Measurements from ENCODE around the gene RAD51C. TPM values are rescaled to one million over a fixed set of nuclear protein-coding genes. Genes with fewer than 3 reads are reported as not detected.

RAD51C gene
- total and polyA plus RNA-seq, 9 of the 15 experiments (the other 6 are each of a cell fraction or from before 2014, with no cell fraction given) = 93.9 to 341 (median 135) TPM

- TF ChIP-seq TSHZ1 (CRISPR knock-in tag; IDR thresholded peaks at IDR 0.05) (no peak), ZNF449 (CRISPR knock-in tag; IDR thresholded peaks at IDR 0.05) (no peak), ZMIZ1 (IDR thresholded peaks at IDR 0.05; ENCODE audit: low read depth in 2 of 2, low read length in 2 of 2) (no peak), TBP (optimal IDR thresholded peaks at IDR 0.05; ENCODE audit: low read depth, low read length) (no peak), RBM25 (IDR thresholded peaks at IDR 0.05; ENCODE audit: low read depth, low read length, severe bottlenecking) (no peak), ZBTB9 (CRISPR knock-in tag; IDR thresholded peaks at IDR 0.05) (peak; percentile 77; the same call in 1 of the 2 replicates), HMBOX1 (IDR thresholded peaks at IDR 0.05) (no peak), FOXM1 (IDR thresholded peaks at IDR 0.05; ENCODE audit: low read depth) (no peak), FOXM1 (CRISPR knock-in tag; IDR thresholded peaks at IDR 0.05; ENCODE audit: low read depth) (no peak), SRSF9 (IDR thresholded peaks at IDR 0.05; ENCODE audit: borderline replicate concordance, low read depth, low read length) (no peak), MYNN (IDR thresholded peaks at IDR 0.05) (peak; percentile 97), MYNN (CRISPR knock-in tag; IDR thresholded peaks at IDR 0.05) (peak; percentile 74), ZNF224 (CRISPR knock-in tag; IDR thresholded peaks at IDR 0.05) (0 out of 2 replicates have a peak, but pooled peaks have one; percentile 56), BMI1 (IDR thresholded peaks at IDR 0.05; ENCODE audit: low read length) (peak; percentile 73; the same call in 1 of the 2 replicates), DACH1 (IDR thresholded peaks at IDR 0.05; ENCODE audit: partially characterized antibody) (no peak)
These were observed 63.3 kb downstream of the RAD51C start, which contains the start of gene PPM1E (continued) for GRCh38 chr17:58755577-58756245.

Data from K562 (cell line).